H1 (cell line): Measurements from ENCODE around the gene CD28. TPM values are rescaled to one million over a fixed set of nuclear protein-coding genes. Genes with fewer than 3 reads are reported as not detected.

Experiments used
- CTCF ChIA-PET: fragments of 300-600 bp; sonication (Branson Sonifier 250); formaldehyde crosslinking; loops from one replicate; lab custom pipeline; 2021; ENCODE audit not compliant: partially characterized antibody; lab: Charles Lee
- POLR2A ChIA-PET: fragments of 300-600 bp; sonication (Branson Sonifier 250); formaldehyde crosslinking; loops from one replicate; lab custom pipeline; 2021; ENCODE audit warnings: inconsistent platforms; ENCODE audit not compliant: partially characterized antibody; lab: Charles Lee
- DNase-seq, 2 experiments: peaks; one replicate each; pipeline versions ENCODE4 v3.0.0 to v3.0.0-alpha.2; 2010 to 2022; ENCODE audit warnings: low spot score in 2 of 2, low read depth in 1 of 2, mixed read lengths in 1 of 2
- FAIRE-seq: peaks from 2 replicates; lab custom pipeline; 2011; peaks lifted over from hg19 to GRCh38; lab: Jason Lieb, UNC
- H2AFZ ChIP-seq: 2 replicates; pipeline ENCODE4 v1.8.1; 2012; ENCODE audit warnings: low read length, inconsistent platforms
- H2AK5ac ChIP-seq: 2 replicates; pipeline ENCODE4 v1.6.1; 2013; ENCODE audit warnings: low read depth, low read length
- H2BK120ac ChIP-seq: replicated peaks from 2 replicates; pipeline ENCODE3; 2013; ENCODE audit warnings: low read depth, low read length, inconsistent platforms
- H2BK12ac ChIP-seq: 2 replicates; pipeline ENCODE4 v1.6.1; 2013; ENCODE audit warnings: low read depth, low read length
- H2BK15ac ChIP-seq: 2 replicates; pipeline ENCODE4 v1.6.1; 2013; ENCODE audit warnings: low read length
- H2BK20ac ChIP-seq: 2 replicates; pipeline ENCODE4 v1.6.1; 2013; ENCODE audit warnings: low read length
- H2BK5ac ChIP-seq: 2 replicates; pipeline ENCODE4 v1.6.1; 2013; ENCODE audit warnings: low read depth, low read length
- H3K14ac ChIP-seq: 2 replicates; pipeline ENCODE4 v1.6.1; 2013; ENCODE audit warnings: inconsistent platforms; ENCODE audit not compliant: insufficient read length
- H3K18ac ChIP-seq: 2 replicates; pipeline ENCODE4 v1.6.1; 2013; ENCODE audit warnings: low read length; ENCODE audit errors: extremely low read depth
- H3K23ac ChIP-seq: 2 replicates; pipeline ENCODE4 v1.6.1; 2013; ENCODE audit warnings: inconsistent platforms; ENCODE audit not compliant: insufficient read length
- H3K23me2 ChIP-seq: 2 replicates; pipeline ENCODE4 v1.6.1; 2013; ENCODE audit warnings: low read depth, low read length
- H3K27ac ChIP-seq: 2 replicates; pipeline ENCODE4 v1.6.1; 2011; ENCODE audit warnings: low read depth, low read length, inconsistent platforms
- H3K27me3 ChIP-seq, 4 experiments: replicated peaks in 1 of 4; 1 replicate in 1 of 4; 2 replicates in 3 of 4; pipeline versions ENCODE4 v1.6.1 to v1.8.1; 2011 to 2013; ENCODE audit warnings: low read length in 3 of 4, mild to moderate bottlenecking in 3 of 4, inconsistent platforms in 2 of 4, mixed read lengths in 2 of 4, moderate library complexity in 1 of 4; ENCODE audit not compliant: control insufficient read depth in 3 of 4, insufficient read depth in 3 of 4; ENCODE audit errors: extremely low read depth in 1 of 4
- H3K36me3 ChIP-seq, 4 experiments: 2 replicates each; pipeline versions ENCODE4 v1.6.1 to v1.8.1; 2011 to 2013; ENCODE audit warnings: mild to moderate bottlenecking in 4 of 4, low read length in 3 of 4, moderate library complexity in 2 of 4, control low read depth in 1 of 4, inconsistent platforms in 1 of 4; ENCODE audit not compliant: insufficient read depth in 4 of 4, control insufficient read depth in 2 of 4
- H3K4ac ChIP-seq: replicated peaks from 2 replicates; pipeline ENCODE3; 2013; ENCODE audit warnings: low read length, low read depth, mixed read lengths, inconsistent platforms; ENCODE audit not compliant: insufficient read length
- H3K4me1 ChIP-seq, 4 experiments: replicated peaks in 1 of 4; 1 replicate in 1 of 4; 2 replicates in 3 of 4; pipeline versions ENCODE4 v1.6.1 to v1.8.1; 2011 to 2013; ENCODE audit warnings: low read length in 3 of 4, inconsistent platforms in 2 of 4, mixed read lengths in 1 of 4; ENCODE audit not compliant: insufficient read depth in 4 of 4, control insufficient read depth in 3 of 4
- H3K4me2 ChIP-seq, 2 experiments: 2 replicates each; pipeline versions ENCODE4 v1.6.1 to v1.8.1; 2011 to 2013; ENCODE audit warnings: low read depth in 2 of 2, low read length in 2 of 2, control low read depth in 1 of 2, inconsistent platforms in 1 of 2, mild to moderate bottlenecking in 1 of 2; ENCODE audit not compliant: insufficient read depth in 1 of 2
- H3K4me3 ChIP-seq, 4 experiments: fragments of 200-600, 300-600 bp in 1 of 4; sonication (generic), shearing (Covaris generic), sonication (Bioruptor Twin) in 1 of 4; 2 replicates each; pipeline versions ENCODE4 v1.5.1 to v1.8.1; 2011 to 2016; ENCODE audit warnings: low read length in 4 of 4, low read depth in 3 of 4, control low read depth in 2 of 4, inconsistent platforms in 2 of 4, mild to moderate bottlenecking in 2 of 4, mixed read lengths in 1 of 4, moderate library complexity in 1 of 4; ENCODE audit not compliant: insufficient read depth in 2 of 4; ENCODE audit errors: extremely low read depth in 1 of 4
- H3K56ac ChIP-seq: replicated peaks from 2 replicates; pipeline ENCODE3; 2013; ENCODE audit warnings: low read depth, mild to moderate bottlenecking, mixed read lengths, low read length, inconsistent platforms; ENCODE audit not compliant: insufficient read length
- H3K79me1 ChIP-seq: 2 replicates; pipeline ENCODE4 v1.6.1; 2013; ENCODE audit warnings: low read depth, low read length, control low read depth
- H3K79me2 ChIP-seq, 2 experiments: 2 replicates each; pipeline versions ENCODE4 v1.6.1 to v1.8.1; 2012 to 2013; ENCODE audit warnings: low read length in 2 of 2, mild to moderate bottlenecking in 2 of 2, inconsistent platforms in 1 of 2; ENCODE audit not compliant: insufficient read depth in 2 of 2, control insufficient read depth in 1 of 2
- H3K9ac ChIP-seq, 4 experiments: replicated peaks in 1 of 4; 1 replicate in 1 of 4; 2 replicates in 3 of 4; pipeline versions ENCODE4 v1.6.1 to v1.8.1; 2011 to 2013; ENCODE audit warnings: low read depth in 3 of 4, low read length in 3 of 4, control low read depth in 2 of 4, mild to moderate bottlenecking in 2 of 4, moderate library complexity in 2 of 4, inconsistent platforms in 1 of 4; ENCODE audit errors: extremely low read depth in 1 of 4
- H3K9me3 ChIP-seq, 2 experiments: 2 replicates each; pipeline versions ENCODE4 v1.6.1 to v1.8.1; 2012 to 2013; ENCODE audit warnings: mild to moderate bottlenecking in 2 of 2, moderate library complexity in 2 of 2, control low read depth in 1 of 2, inconsistent platforms in 1 of 2, low read depth in 1 of 2, low read length in 1 of 2, mixed read lengths in 1 of 2; ENCODE audit not compliant: insufficient read depth in 2 of 2
- H4K20me1 ChIP-seq, 2 experiments: replicated peaks in 1 of 2; 2 replicates each; pipeline versions ENCODE3 to v1.8.1; 2011 to 2013; ENCODE audit warnings: inconsistent platforms in 2 of 2, low read length in 2 of 2, mild to moderate bottlenecking in 1 of 2; ENCODE audit not compliant: insufficient read depth in 2 of 2, control insufficient read depth in 1 of 2
- H4K5ac ChIP-seq: 2 replicates; pipeline ENCODE4 v1.6.1; 2013; ENCODE audit warnings: low read length, low read depth, mixed read lengths, inconsistent platforms; ENCODE audit not compliant: insufficient read length
- H4K8ac ChIP-seq: 2 replicates; pipeline ENCODE4 v1.8.0; 2013; ENCODE audit warnings: mild to moderate bottlenecking, moderate library complexity, low read length, inconsistent platforms; ENCODE audit not compliant: insufficient read depth; ENCODE audit errors: extremely low read depth
- H4K91ac ChIP-seq: replicated peaks from 2 replicates; pipeline ENCODE3; 2013; ENCODE audit warnings: low read length, mixed read lengths, inconsistent platforms; ENCODE audit not compliant: insufficient read length
- CBX8 ChIP-seq: fragments of 300-800, 300-1000 bp; sonication (generic); IDR thresholded peaks from 2 replicates; pipeline ENCODE4 v1.7.1; 2016; ENCODE audit warnings: low read depth, low read length, borderline replicate concordance
- CEBPB ChIP-seq: IDR thresholded peaks from 2 replicates; pipeline ENCODE4 v1.6.1; 2012; ENCODE audit warnings: low read depth, low read length
- CHD1 ChIP-seq: IDR thresholded peaks from 2 replicates; pipeline ENCODE4 v1.6.1; 2012; ENCODE audit warnings: low read depth, low read length, improper control_type of control experiment
- CTBP2 ChIP-seq: IDR thresholded peaks from 2 replicates; pipeline ENCODE4 v1.7.0; 2011; ENCODE audit warnings: borderline replicate concordance, mild to moderate bottlenecking, moderate library complexity, mixed read lengths, low read length; ENCODE audit not compliant: insufficient read depth, insufficient read length
- MAFK ChIP-seq: IDR thresholded peaks from 2 replicates; pipeline ENCODE4 v1.6.1; 2012; ENCODE audit warnings: low read depth, mild to moderate bottlenecking, improper control_type of control experiment, low read length
- NANOG ChIP-seq: IDR thresholded peaks from 2 replicates; pipeline ENCODE4 v1.6.1; 2011; ENCODE audit warnings: low read length, low read depth, mild to moderate bottlenecking, inconsistent platforms; ENCODE audit not compliant: insufficient read depth, poor library complexity, severe bottlenecking
- PHF8 ChIP-seq: fragments of 200-600 bp; sonication (generic); conservative IDR thresholded peaks from 2 replicates; pipeline ENCODE4 v1.7.1; 2012; ENCODE audit warnings: low read depth, mild to moderate bottlenecking, inconsistent platforms, low read length, moderate library complexity
- RNF2 ChIP-seq: fragments of 200-900, 300-1000 bp; sonication (generic); IDR thresholded peaks from 2 replicates; pipeline ENCODE4 v1.7.1; 2016; ENCODE audit warnings: borderline replicate concordance, low read depth, mild to moderate bottlenecking, antibody characterized with exemption, low read length; ENCODE audit not compliant: poor library complexity, severe bottlenecking; ENCODE audit errors: missing control alignments
- WGBS, 2 experiments: shearing (Covaris generic) in 1 of 2; methylation state at CpG; one replicate each; pipeline versions ENCODE4 v1.1.6 to v1.1.7; 2013 to 2015; ENCODE audit warnings: low lambda C conversion rate in 2 of 2, mixed read lengths in 2 of 2, inconsistent platforms in 1 of 2, low coverage in 1 of 2, missing lambda C conversion rate in 1 of 2; ENCODE audit not compliant: insufficient replicate concordance in 2 of 2, insufficient coverage in 1 of 2, insufficient read length in 1 of 2; ENCODE audit errors: extremely low coverage in 1 of 2, missing lambda C conversion rate in 1 of 2; 5-methylcytosine and 5-hydroxymethylcytosine counted together
- polyA plus RNA-seq, 7 experiments: library from polyadenylated mRNA; depleted of rRNA in 3 of 7; stranded (reverse) in 5 of 7; unstranded in 2 of 7; fragments of >200 nt in 5 of 7; fragments of 200-250 nt in 2 of 7; gene quantifications; 1 replicate in 5 of 7; 2 replicates in 1 of 7; 4 replicates in 1 of 7; pipeline versions ENCODE4 v1.2.1 to v1.2.3, GENCODE V29; 2011 to 2013; ENCODE audit warnings: missing spikeins in 2 of 7, mixed read lengths in 2 of 7
- total RNA-seq: library from RNA; stranded (reverse); fragmentation: NEBNext Ultra II Directional; extraction: Animal tissue kit (Norgen Biotek cat#: 25700); gene quantifications from 2 replicates; pipeline ENCODE4 v1.2.1, GENCODE V29; 2021

Gene CD28
- total and polyA plus RNA-seq, 2 of the 8 experiments (the other 6 are each of a cell fraction or from before 2014, with no cell fraction given): not detected

GRCh38 chr2:203682688-203683130, 23.7 kb upstream of the CD28 start:
- Histone ChIP-seq H3K23ac (no peak overlapping the region), H2BK20ac (no peak overlapping the region), H4K91ac (no peak overlapping the region), H3K9me3 (no peaks in the 10 kb centered on the region), H2BK120ac (no peak overlapping the region), H2BK15ac (no peak overlapping the region), H3K4me3 (no peak overlapping the region), H3K27me3 (no peaks in the 10 kb centered on the region), H3K14ac (no peak overlapping the region), H2AFZ (no peak overlapping the region; the same call in 1 of the 2 replicates), H3K18ac (no peak overlapping the region), H4K20me1 (no peaks in the 10 kb centered on the region), H3K4me1 (no peaks in the 10 kb centered on the region), H4K8ac (no peak overlapping the region), H2AK5ac (no peak overlapping the region), H4K5ac (no peak overlapping the region), H3K9ac (no peak overlapping the region), H3K79me1 (no peaks in the 10 kb centered on the region), H3K4ac (no peak overlapping the region), H3K79me2 (no peaks in the 10 kb centered on the region), H3K23me2 (no peaks in the 10 kb centered on the region; the same call in 1 of the 2 replicates), H2BK5ac (no peak overlapping the region), H3K36me3 (no peaks in the 10 kb centered on the region), H3K4me2 (no peak overlapping the region), H2BK12ac (no peak overlapping the region), H3K27ac (no peak overlapping the region), H3K56ac (no peak overlapping the region)
- POLR2A ChIA-PET: no interaction called here
- no peak for FAIRE-seq
- TF ChIP-seq MAFK (no peak), RNF2 (no peak), NANOG (no peak), CEBPB (no peak), CTBP2 (no peak), CBX8 (no peak), PHF8 (no peak), CHD1 (no peak)
- DNase-seq: no peak
- CTCF ChIA-PET: no interaction called here
- 94% methylated on average over 4 of the region's 4 CpGs; no CpG with 5 or more reads in 1 of the 2 experiments for WGBS, 2 experiments
